Suprapubic skin (tissue), 4 donors: ENCODE measurements around the gene SEMA3G.

Experiments used
- POLR2A ChIP-seq, 2 donors: fragments of 450-650 bp; IDR thresholded peaks; one replicate each; pipeline ENCODE4 v1.6.1; 2017; ENCODE audit warnings: antibody characterized with exemption in 2 of 2, mild to moderate bottlenecking in 2 of 2, moderate library complexity in 2 of 2
- POLR2AphosphoS5 ChIP-seq, 3 donors: sonication (generic); formaldehyde crosslinking; IDR thresholded peaks; one replicate each; pipeline ENCODE4 v1.6.1; 2017; ENCODE audit warnings: antibody characterized with exemption in 3 of 3
- TF ChIP-seq, protein P1 (sequence below), 2 donors: fragments of 200-600 bp in 1 of 2; fragments of 450-650 bp in 1 of 2; sonication (generic) in 1 of 2; IDR thresholded peaks; one replicate each; pipeline ENCODE4 v1.5.1; 2016 to 2019; ENCODE audit warnings: antibody characterized with exemption in 2 of 2, mild to moderate bottlenecking in 1 of 2, moderate library complexity in 1 of 2

GRCh38 chr3:52447512-52448355 is 2.8 kb upstream of the SEMA3G start:
- TF ChIP-seq POLR2A (IDR thresholded peaks at IDR 0.05) (no peak), POLR2AphosphoS5 (IDR thresholded peaks at IDR 0.05) (no peak)
- TF ChIP-seq, protein P1, sequence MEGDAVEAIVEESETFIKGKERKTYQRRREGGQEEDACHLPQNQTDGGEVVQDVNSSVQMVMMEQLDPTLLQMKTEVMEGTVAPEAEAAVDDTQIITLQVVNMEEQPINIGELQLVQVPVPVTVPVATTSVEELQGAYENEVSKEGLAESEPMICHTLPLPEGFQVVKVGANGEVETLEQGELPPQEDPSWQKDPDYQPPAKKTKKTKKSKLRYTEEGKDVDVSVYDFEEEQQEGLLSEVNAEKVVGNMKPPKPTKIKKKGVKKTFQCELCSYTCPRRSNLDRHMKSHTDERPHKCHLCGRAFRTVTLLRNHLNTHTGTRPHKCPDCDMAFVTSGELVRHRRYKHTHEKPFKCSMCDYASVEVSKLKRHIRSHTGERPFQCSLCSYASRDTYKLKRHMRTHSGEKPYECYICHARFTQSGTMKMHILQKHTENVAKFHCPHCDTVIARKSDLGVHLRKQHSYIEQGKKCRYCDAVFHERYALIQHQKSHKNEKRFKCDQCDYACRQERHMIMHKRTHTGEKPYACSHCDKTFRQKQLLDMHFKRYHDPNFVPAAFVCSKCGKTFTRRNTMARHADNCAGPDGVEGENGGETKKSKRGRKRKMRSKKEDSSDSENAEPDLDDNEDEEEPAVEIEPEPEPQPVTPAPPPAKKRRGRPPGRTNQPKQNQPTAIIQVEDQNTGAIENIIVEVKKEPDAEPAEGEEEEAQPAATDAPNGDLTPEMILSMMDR (IDR thresholded peaks at IDR 0.05) = no peak
